Left ventricle myocardium inferior (tissue), 1 donor: ENCODE data around the gene BOLA3. TPM values are rescaled to one million over a fixed set of nuclear protein-coding genes. Genes with fewer than 3 reads are reported as not detected.

Experiments used
- DNase-seq: peaks from one replicate; pipeline ENCODE4 v3.0.0-alpha.2; 2020
- H3K27ac ChIP-seq: fragments of 200-600 bp; replicated peaks from 2 replicates; pipeline ENCODE4 v1.8.0; 2021
- H3K27me3 ChIP-seq: fragments of 200-600 bp; 2 replicates; pipeline ENCODE4 v1.8.0; 2021; ENCODE audit warnings: low read depth
- H3K36me3 ChIP-seq: fragments of 200-600 bp; 2 replicates; pipeline ENCODE4 v1.8.0; 2021
- H3K4me1 ChIP-seq: fragments of 200-600 bp; 2 replicates; pipeline ENCODE4 v1.8.0; 2021
- H3K4me3 ChIP-seq: fragments of 200-600 bp; 2 replicates; pipeline ENCODE4 v1.8.0; 2021; ENCODE audit warnings: mild to moderate bottlenecking, moderate library complexity
- H3K9me3 ChIP-seq: fragments of 200-600 bp; replicated peaks from 2 replicates; pipeline ENCODE4 v1.8.0; 2021
- intact Hi-C: fragments of 100-400 bp; cut with micrococcal nuclease; formaldehyde crosslinking; loops from one replicate; pipeline ENCODE4 v1.11.0; 2022
- total RNA-seq: library from RNA; stranded (reverse); fragmentation: NEBNext Ultra II Directional; extraction: Animal tissue kit (Norgen Biotek cat#: 25700); gene quantifications from one replicate; pipeline ENCODE4 v1.2.1, GENCODE V29; 2021
- TF ChIP-seq, protein P1 (sequence below): fragments of 200-600 bp; IDR thresholded peaks from 2 replicates; pipeline ENCODE4 v1.8.0; 2021; ENCODE audit warnings: antibody characterized with exemption, mild to moderate bottlenecking, borderline replicate concordance
- donor health status: DM: no; HTN: yes; CAD: no; lungs with severe emphysema.

Gene BOLA3
- total RNA-seq, 1 donor from 2014 or later = 81.2 TPM

DNA sequence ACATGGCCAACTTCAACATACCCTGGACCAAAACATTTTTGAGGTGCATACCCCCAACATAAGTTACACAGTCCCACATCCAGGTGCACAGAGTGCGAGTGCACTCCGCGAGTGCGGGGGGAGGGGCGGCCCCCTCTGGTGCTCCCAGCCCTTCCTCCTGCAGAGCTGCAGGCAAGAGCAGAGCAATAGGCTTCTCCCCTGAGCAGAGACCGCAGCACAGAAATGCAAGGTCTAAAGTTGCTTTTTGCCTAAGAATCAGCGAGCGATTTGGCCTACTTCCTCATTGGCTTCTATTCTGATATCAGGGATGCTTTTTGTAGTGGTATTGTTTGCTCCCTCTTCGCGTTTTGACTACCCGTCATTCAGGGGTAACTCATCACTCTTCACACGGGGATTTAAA, 40.6 kb downstream of the BOLA3 start:
- Histone ChIP-seq H3K4me3 (no peak overlapping the region), H3K27me3 (no peaks in the 10 kb centered on the region), H3K9me3 (no peaks in the 10 kb centered on the region), H3K4me1 (no peaks in the 10 kb centered on the region), H3K27ac (no peak overlapping the region), H3K36me3 (peaks cover 1% of the 10 kb centered on the region)
- TF ChIP-seq, protein P1, sequence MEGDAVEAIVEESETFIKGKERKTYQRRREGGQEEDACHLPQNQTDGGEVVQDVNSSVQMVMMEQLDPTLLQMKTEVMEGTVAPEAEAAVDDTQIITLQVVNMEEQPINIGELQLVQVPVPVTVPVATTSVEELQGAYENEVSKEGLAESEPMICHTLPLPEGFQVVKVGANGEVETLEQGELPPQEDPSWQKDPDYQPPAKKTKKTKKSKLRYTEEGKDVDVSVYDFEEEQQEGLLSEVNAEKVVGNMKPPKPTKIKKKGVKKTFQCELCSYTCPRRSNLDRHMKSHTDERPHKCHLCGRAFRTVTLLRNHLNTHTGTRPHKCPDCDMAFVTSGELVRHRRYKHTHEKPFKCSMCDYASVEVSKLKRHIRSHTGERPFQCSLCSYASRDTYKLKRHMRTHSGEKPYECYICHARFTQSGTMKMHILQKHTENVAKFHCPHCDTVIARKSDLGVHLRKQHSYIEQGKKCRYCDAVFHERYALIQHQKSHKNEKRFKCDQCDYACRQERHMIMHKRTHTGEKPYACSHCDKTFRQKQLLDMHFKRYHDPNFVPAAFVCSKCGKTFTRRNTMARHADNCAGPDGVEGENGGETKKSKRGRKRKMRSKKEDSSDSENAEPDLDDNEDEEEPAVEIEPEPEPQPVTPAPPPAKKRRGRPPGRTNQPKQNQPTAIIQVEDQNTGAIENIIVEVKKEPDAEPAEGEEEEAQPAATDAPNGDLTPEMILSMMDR = no peak
- no peak for DNase-seq
- intact Hi-C loops = no loop called here

DNA sequence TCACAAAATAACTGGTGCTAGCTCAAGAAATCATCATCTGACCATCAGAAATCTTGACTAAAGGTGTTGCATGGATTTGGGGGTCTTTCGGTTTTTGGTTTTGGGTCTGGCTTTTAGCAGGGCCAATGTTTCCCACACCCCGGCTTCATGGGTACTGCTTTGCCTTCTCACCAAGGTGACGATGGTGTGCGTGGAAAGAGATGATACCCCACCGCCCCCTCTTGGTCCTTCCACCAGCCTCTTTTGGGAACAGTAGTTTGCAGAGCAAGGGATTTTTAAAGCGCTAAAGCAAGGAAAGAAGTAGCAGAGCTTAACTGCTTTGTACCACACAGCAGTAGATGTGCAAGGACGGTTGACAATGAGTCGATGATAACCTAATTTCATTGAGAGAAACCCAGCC, 42.3 kb downstream of the BOLA3 start:
- DNase-seq = no peak
- Histone ChIP-seq H3K27me3 (no peaks in the 10 kb centered on the region), H3K36me3 (peaks cover 18% of the 10 kb centered on the region), H3K9me3 (no peaks in the 10 kb centered on the region), H3K4me1 (no peaks in the 10 kb centered on the region), H3K27ac (no peak overlapping the region), H3K4me3 (no peak overlapping the region)
- intact Hi-C loops = no loop called here
- TF ChIP-seq, protein P1 = no peak

DNA sequence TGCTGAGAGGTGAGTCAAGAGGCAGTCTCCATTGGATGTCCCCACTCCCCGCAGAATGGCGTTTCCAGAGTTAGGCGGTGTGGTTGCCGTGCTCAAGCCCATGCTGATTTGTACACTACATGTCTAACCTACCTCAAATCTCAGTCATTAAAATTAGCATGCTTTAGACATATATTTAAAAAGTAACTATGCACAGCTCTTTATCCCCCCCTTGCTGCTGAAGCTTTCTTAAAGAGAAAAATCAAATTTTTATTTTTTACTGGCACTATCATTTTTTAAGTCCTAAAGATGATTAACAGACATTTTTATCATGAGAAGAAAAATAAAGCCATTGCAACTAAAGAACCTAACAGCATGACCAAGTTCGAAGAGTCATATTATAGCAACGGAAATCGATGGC, 42.9 kb downstream of the BOLA3 start:
- H3K4me3 ChIP-seq = no peak overlapping the region
- peaks cover 23% of the 10 kb centered on the region for H3K36me3 ChIP-seq
- no peaks in the 10 kb centered on the region for H3K9me3 ChIP-seq
- DNase-seq = no peak
- intact Hi-C loops = no loop called here
- H3K4me1 ChIP-seq = peaks cover 4% of the 10 kb centered on the region
- H3K27me3 ChIP-seq = no peaks in the 10 kb centered on the region
- H3K27ac ChIP-seq = no peak overlapping the region
- TF ChIP-seq, protein P1 = peak; percentile 35

DNA sequence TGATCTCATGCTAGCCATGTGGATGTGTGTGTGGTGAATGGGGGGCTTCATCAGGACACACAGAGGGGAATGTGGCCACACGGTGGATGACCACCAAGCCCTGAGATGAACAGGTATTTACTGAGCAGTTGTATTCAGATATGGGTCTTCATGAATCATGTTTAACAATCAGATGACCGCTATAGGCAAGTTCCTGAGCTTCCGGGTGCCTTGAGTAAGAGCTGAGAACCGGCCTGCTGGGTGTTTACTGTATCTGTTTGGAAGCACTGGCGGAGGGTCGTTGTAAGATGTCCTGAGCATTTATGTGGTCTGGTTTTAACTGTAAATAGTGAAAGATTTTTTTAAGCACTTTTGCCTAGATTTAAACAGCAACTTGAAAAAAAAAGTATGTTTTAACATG, 43.9 kb downstream of the BOLA3 start:
- Histone ChIP-seq H3K27me3 (no peaks in the 10 kb centered on the region), H3K9me3 (no peaks in the 10 kb centered on the region), H3K4me1 (peaks cover 10% of the 10 kb centered on the region), H3K27ac (no peak overlapping the region), H3K36me3 (peaks cover 31% of the 10 kb centered on the region), H3K4me3 (no peak overlapping the region)
- TF ChIP-seq, protein P1 = no peak
- intact Hi-C loops = no loop called here
- no peak for DNase-seq

DNA sequence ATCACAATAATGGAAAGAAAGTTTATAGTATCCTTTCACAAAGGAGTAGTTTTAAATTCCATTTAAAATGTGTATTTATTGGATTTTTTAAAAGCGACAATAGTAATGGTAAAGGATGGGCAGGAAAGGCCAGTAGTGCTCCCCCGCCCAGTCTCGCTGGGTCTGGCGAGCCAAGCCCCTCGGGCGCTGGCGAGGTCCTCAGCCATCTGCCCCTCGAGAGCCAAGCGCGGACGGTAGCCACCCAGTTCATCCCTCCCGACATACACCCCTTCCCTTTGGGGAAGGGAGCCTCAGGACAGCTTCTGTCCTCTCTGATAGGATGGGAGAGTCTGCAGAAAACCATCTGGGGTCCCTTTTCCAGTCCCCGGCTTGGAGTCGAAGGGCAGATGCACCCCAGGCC, 45.2 kb downstream of the BOLA3 start:
- Histone ChIP-seq H3K4me3 (no peak overlapping the region), H3K27ac (no peak overlapping the region), H3K9me3 (no peaks in the 10 kb centered on the region), H3K4me1 (peaks cover 10% of the 10 kb centered on the region), H3K36me3 (peaks cover 31% of the 10 kb centered on the region), H3K27me3 (no peaks in the 10 kb centered on the region)
- TF ChIP-seq, protein P1 = no peak
- no peak for DNase-seq
- intact Hi-C loops = no loop called here
